Measurements from ENCODE around the gene SARDH. TPM values are rescaled to one million over a fixed set of nuclear protein-coding genes. Genes with fewer than 3 reads are reported as not detected.

Gene SARDH
- total and polyA plus RNA-seq, 7 experiments from 2014 or later: 0.73 to 27.2 (median 11.0) TPM

- H3K27me3 ChIP-seq (ENCODE audit: control insufficient read depth in 2 of 2, insufficient read depth in 2 of 2, low read length in 2 of 2): no peaks in the 10 kb centered on the region
- ATAC-seq: no peak
- Mint-ChIP-seq H3K4me1 (no peaks in the 10 kb centered on the region), H3K27me3 (no peaks in the 10 kb centered on the region), H3K27ac (no peak overlapping the region), H3K4me3 (no peak overlapping the region), H3K9me3 (peaks cover 0 to 44% (median 13%) of the 10 kb centered on the region in 11 donors), H3K36me3 (peaks cover 1 to 27% (median 18%) of the 10 kb centered on the region in 5 donors)
- no peaks in the 10 kb centered on the region for H3K36me3 ChIP-seq (ENCODE audit: control insufficient read depth in 2 of 3, insufficient read depth in 3 of 3, low read length in 3 of 3)
- ChIA-PET CTCF (interaction anchor here (0.7 to 1.0 kb wide), 2 partner anchors 11 to 180 kb away, joined by 3 read pairs; no protein-coding TSS in a partner anchor), POLR2A (no interaction called here)
- peaks cover 0 to 23% (median 0%) of the 10 kb centered on the region in 3 experiments for H3K9me3 ChIP-seq (ENCODE audit: control insufficient read depth in 2 of 3, low read length in 3 of 3)
- no peak overlapping the region for H3K27ac ChIP-seq (ENCODE audit: low read depth, low read length)
- H3K4me3 ChIP-seq (ENCODE audit: low read length): no peak overlapping the region
- DNase-seq: peak in 2 of 9 donors; percentile 1 to 12
- H3K4me1 ChIP-seq (ENCODE audit: control insufficient read depth in 2 of 2, insufficient read depth in 2 of 2, low read length in 2 of 2): no peaks in the 10 kb centered on the region
- intact Hi-C loops (cut with micrococcal nuclease): no loop called here
Measured at GRCh38 chr9:133770076-133770777, 32.1 kb upstream of the SARDH start.

GRCh38 chr9:133769511-133770075 lies 31.4 kb upstream of the SARDH start:
- peaks cover 0 to 22% (median 0%) of the 10 kb centered on the region in 3 experiments for H3K9me3 ChIP-seq (ENCODE audit: control insufficient read depth in 2 of 3, low read length in 3 of 3)
- no peak overlapping the region for H3K4me3 ChIP-seq (ENCODE audit: low read length)
- H3K27ac ChIP-seq (ENCODE audit: low read depth, low read length): no peak overlapping the region
- Mint-ChIP-seq H3K27me3 (peaks cover 0 to 3% (median 0%) of the 10 kb centered on the region in 5 donors), H3K4me3 (no peak overlapping the region), H3K4me1 (no peaks in the 10 kb centered on the region), H3K27ac (no peak overlapping the region), H3K36me3 (peaks cover 0 to 23% (median 20%) of the 10 kb centered on the region in 5 donors), H3K9me3 (peaks cover under 1 to 45% (median 14%) of the 10 kb centered on the region in 11 donors)
- CTCF ChIA-PET: interaction anchor here (1.0 kb wide), 1 partner anchor 12 kb away, joined by 3 read pairs; no protein-coding TSS in a partner anchor
- POLR2A ChIA-PET: no interaction called here
- H3K36me3 ChIP-seq (ENCODE audit: control insufficient read depth in 2 of 3, insufficient read depth in 3 of 3, low read length in 3 of 3): no peaks in the 10 kb centered on the region
- H3K4me1 ChIP-seq (ENCODE audit: control insufficient read depth in 2 of 2, insufficient read depth in 2 of 2, low read length in 2 of 2): no peaks in the 10 kb centered on the region
- no peaks in the 10 kb centered on the region for H3K27me3 ChIP-seq (ENCODE audit: control insufficient read depth in 2 of 2, insufficient read depth in 2 of 2, low read length in 2 of 2)
- peak in 2 of 9 donors; percentile 5 to 18 for DNase-seq
- peak; percentile 27 for ATAC-seq
- intact Hi-C loops (cut with micrococcal nuclease): no loop called here

- Histone ChIP-seq H3K4me1 (ENCODE audit: control insufficient read depth in 2 of 2, insufficient read depth in 2 of 2, low read length in 2 of 2) (no peaks in the 10 kb centered on the region), H3K4me3 (ENCODE audit: low read length) (no peak overlapping the region), H3K27ac (ENCODE audit: low read depth, low read length) (no peak overlapping the region), H3K9me3 (ENCODE audit: control insufficient read depth in 2 of 3, low read length in 3 of 3) (peaks cover 0 to 16% (median 0%) of the 10 kb centered on the region in 3 experiments), H3K36me3 (ENCODE audit: control insufficient read depth in 2 of 3, insufficient read depth in 3 of 3, low read length in 3 of 3) (no peaks in the 10 kb centered on the region), H3K27me3 (ENCODE audit: control insufficient read depth in 2 of 2, insufficient read depth in 2 of 2, low read length in 2 of 2) (no peaks in the 10 kb centered on the region)
- H3K36me3 Mint-ChIP-seq: peaks cover 3 to 28% (median 21%) of the 10 kb centered on the region in 5 donors
- POLR2A ChIA-PET: no interaction called here
- no peak for ATAC-seq
- H3K9me3 Mint-ChIP-seq: peaks cover 5 to 46% (median 15%) of the 10 kb centered on the region in 11 donors
- peaks cover 0 to 6% (median 0%) of the 10 kb centered on the region in 5 donors for H3K27me3 Mint-ChIP-seq
- no peak overlapping the region for H3K4me3 Mint-ChIP-seq
- intact Hi-C loops (cut with micrococcal nuclease): no loop called here
- DNase-seq: peak in 2 of 9 donors; percentile 4 to 11
- CTCF ChIA-PET: no interaction called here
- H3K4me1 Mint-ChIP-seq: no peaks in the 10 kb centered on the region
- no peak overlapping the region for H3K27ac Mint-ChIP-seq
Measured at GRCh38 chr9:133768859-133769510, 30.8 kb upstream of the SARDH start.

GRCh38 chr9:133768371-133768858 lies 30.3 kb upstream of the SARDH start:
- no peaks in the 10 kb centered on the region for H3K4me1 Mint-ChIP-seq
- H3K27me3 ChIP-seq (ENCODE audit: control insufficient read depth in 2 of 2, insufficient read depth in 2 of 2, low read length in 2 of 2): no peaks in the 10 kb centered on the region
- H3K4me3 Mint-ChIP-seq: no peak overlapping the region
- H3K4me1 ChIP-seq (ENCODE audit: control insufficient read depth in 2 of 2, insufficient read depth in 2 of 2, low read length in 2 of 2): no peaks in the 10 kb centered on the region
- POLR2A ChIA-PET: no interaction called here
- ATAC-seq: no peak
- no peak overlapping the region for H3K27ac Mint-ChIP-seq
- CTCF ChIA-PET: no interaction called here
- intact Hi-C loops (cut with micrococcal nuclease): no loop called here
- no peak for DNase-seq
- H3K4me3 ChIP-seq (ENCODE audit: low read length): no peak overlapping the region
- H3K36me3 Mint-ChIP-seq: peaks cover 3 to 31% (median 21%) of the 10 kb centered on the region in 5 donors
- peaks cover 6 to 45% (median 15%) of the 10 kb centered on the region in 11 donors for H3K9me3 Mint-ChIP-seq
- no peaks in the 10 kb centered on the region for H3K36me3 ChIP-seq (ENCODE audit: control insufficient read depth in 2 of 3, insufficient read depth in 3 of 3, low read length in 3 of 3)
- H3K9me3 ChIP-seq (ENCODE audit: control insufficient read depth in 2 of 3, low read length in 3 of 3): peaks cover 0 to 12% (median 0%) of the 10 kb centered on the region in 3 experiments
- H3K27ac ChIP-seq (ENCODE audit: low read depth, low read length): no peak overlapping the region
- peaks cover 0 to 6% (median 0%) of the 10 kb centered on the region in 5 donors for H3K27me3 Mint-ChIP-seq

GRCh38 chr9:133767625-133768024 lies 29.5 kb upstream of the SARDH start:
- H3K36me3 ChIP-seq (ENCODE audit: control insufficient read depth in 2 of 3, insufficient read depth in 3 of 3, low read length in 3 of 3): no peaks in the 10 kb centered on the region
- H3K9me3 ChIP-seq (ENCODE audit: control insufficient read depth in 2 of 3, low read length in 3 of 3): peaks cover 0 to 12% (median 0%) of the 10 kb centered on the region in 3 experiments
- Mint-ChIP-seq H3K4me3 (no peak overlapping the region), H3K4me1 (no peaks in the 10 kb centered on the region), H3K27me3 (peaks cover 0 to 6% (median 0%) of the 10 kb centered on the region in 5 donors), H3K36me3 (peaks cover 3 to 31% (median 21%) of the 10 kb centered on the region in 5 donors), H3K27ac (no peak overlapping the region), H3K9me3 (peaks cover 6 to 41% (median 15%) of the 10 kb centered on the region in 11 donors)
- H3K4me3 ChIP-seq (ENCODE audit: low read length): no peak overlapping the region
- intact Hi-C loops (cut with micrococcal nuclease): no loop called here
- DNase-seq: no peak
- no peak overlapping the region for H3K27ac ChIP-seq (ENCODE audit: low read depth, low read length)
- CTCF ChIA-PET: no interaction called here
- POLR2A ChIA-PET: no interaction called here
- no peak for ATAC-seq
- H3K27me3 ChIP-seq (ENCODE audit: control insufficient read depth in 2 of 2, insufficient read depth in 2 of 2, low read length in 2 of 2): no peaks in the 10 kb centered on the region
- no peaks in the 10 kb centered on the region for H3K4me1 ChIP-seq (ENCODE audit: control insufficient read depth in 2 of 2, insufficient read depth in 2 of 2, low read length in 2 of 2)

- H3K4me1 Mint-ChIP-seq: no peaks in the 10 kb centered on the region
- H3K36me3 ChIP-seq (ENCODE audit: control insufficient read depth in 2 of 3, insufficient read depth in 3 of 3, low read length in 3 of 3): no peaks in the 10 kb centered on the region
- no peaks in the 10 kb centered on the region for H3K4me1 ChIP-seq (ENCODE audit: control insufficient read depth in 2 of 2, insufficient read depth in 2 of 2, low read length in 2 of 2)
- CTCF ChIA-PET: no interaction called here
- peaks cover 0 to 12% (median 0%) of the 10 kb centered on the region in 3 experiments for H3K9me3 ChIP-seq (ENCODE audit: control insufficient read depth in 2 of 3, low read length in 3 of 3)
- no peak overlapping the region for H3K4me3 Mint-ChIP-seq
- no peak for DNase-seq
- intact Hi-C loops (cut with micrococcal nuclease): no loop called here
- POLR2A ChIA-PET: no interaction called here
- ATAC-seq: no peak
- H3K36me3 Mint-ChIP-seq: peaks cover 3 to 31% (median 21%) of the 10 kb centered on the region in 5 donors
- H3K27ac ChIP-seq (ENCODE audit: low read depth, low read length): no peak overlapping the region
- H3K4me3 ChIP-seq (ENCODE audit: low read length): no peak overlapping the region
- H3K27me3 Mint-ChIP-seq: peaks cover 0 to 6% (median 0%) of the 10 kb centered on the region in 5 donors
- H3K9me3 Mint-ChIP-seq: peaks cover 6 to 41% (median 15%) of the 10 kb centered on the region in 11 donors
- no peak overlapping the region for H3K27ac Mint-ChIP-seq
- H3K27me3 ChIP-seq (ENCODE audit: control insufficient read depth in 2 of 2, insufficient read depth in 2 of 2, low read length in 2 of 2): no peaks in the 10 kb centered on the region
Measured at GRCh38 chr9:133767008-133767407, 28.9 kb upstream of the SARDH start.
